HG03095 (cell line): ENCODE results near the gene PCDHGA11.
"Not testable (repeated sequence)": the region's sequence is repeated elsewhere in the genome, so short reads cannot be mapped to it uniquely, and the experiment has no call there.

ENCODE experiments used
- ATAC-seq: cut with Tn5 transposase; IDR thresholded peaks from one replicate; pipeline ENCODE4 v1.9.1; 2021; ENCODE audit warnings: moderate library complexity; ENCODE audit not compliant: unreplicated experiment

Gene PCDHGA11

DNA sequence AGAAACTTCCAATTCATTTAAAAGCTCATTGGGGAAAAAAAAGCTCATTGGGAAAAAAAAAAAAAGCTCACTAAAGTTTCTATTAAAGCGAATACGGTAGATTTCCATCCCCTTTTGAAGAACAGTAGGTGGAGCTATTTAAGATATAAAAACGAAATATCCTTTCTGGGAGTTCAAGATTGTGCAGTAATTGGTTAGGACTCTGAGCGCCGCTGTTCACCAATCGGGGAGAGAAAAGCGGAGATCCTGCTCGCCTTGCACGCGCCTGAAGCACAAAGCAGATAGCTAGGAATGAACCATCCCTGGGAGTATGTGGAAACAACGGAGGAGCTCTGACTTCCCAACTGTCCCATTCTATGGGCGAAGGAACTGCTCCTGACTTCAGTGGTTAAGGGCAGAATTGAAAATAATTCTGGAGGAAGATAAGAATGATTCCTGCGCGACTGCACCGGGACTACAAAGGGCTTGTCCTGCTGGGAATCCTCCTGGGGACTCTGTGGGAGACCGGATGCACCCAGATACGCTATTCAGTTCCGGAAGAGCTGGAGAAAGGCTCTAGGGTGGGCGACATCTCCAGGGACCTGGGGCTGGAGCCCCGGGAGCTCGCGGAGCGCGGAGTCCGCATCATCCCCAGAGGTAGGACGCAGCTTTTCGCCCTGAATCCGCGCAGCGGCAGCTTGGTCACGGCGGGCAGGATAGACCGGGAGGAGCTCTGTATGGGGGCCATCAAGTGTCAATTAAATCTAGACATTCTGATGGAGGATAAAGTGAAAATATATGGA lies 9.7 kb downstream of the PCDHGA11 start, which contains the start of gene PCDHGA12:
TSS of gene PCDHGA12 (plus strand) at position 176 of the 782 bp plus-strand sequence. CDS start at position 429, 253 bp downstream.
- ATAC-seq, result peak; percentile 85

DNA sequence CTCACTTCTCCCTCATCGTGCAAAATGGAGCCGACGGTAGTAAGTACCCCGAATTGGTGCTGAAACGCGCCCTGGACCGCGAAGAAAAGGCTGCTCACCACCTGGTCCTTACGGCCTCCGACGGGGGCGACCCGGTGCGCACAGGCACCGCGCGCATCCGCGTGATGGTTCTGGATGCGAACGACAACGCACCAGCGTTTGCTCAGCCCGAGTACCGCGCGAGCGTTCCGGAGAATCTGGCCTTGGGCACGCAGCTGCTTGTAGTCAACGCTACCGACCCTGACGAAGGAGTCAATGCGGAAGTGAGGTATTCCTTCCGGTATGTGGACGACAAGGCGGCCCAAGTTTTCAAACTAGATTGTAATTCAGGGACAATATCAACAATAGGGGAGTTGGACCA lies 10.4 kb downstream of the PCDHGA11 start:
- ATAC-seq, result no peak

GRCh38 chr5:141432308-141432707 lies 11.5 kb downstream of the PCDHGA11 start:
- not testable (repeated sequence) for ATAC-seq

- not testable (repeated sequence) for ATAC-seq
These were observed 11.9 kb downstream of the PCDHGA11 start for GRCh38 chr5:141432726-141433125.

DNA sequence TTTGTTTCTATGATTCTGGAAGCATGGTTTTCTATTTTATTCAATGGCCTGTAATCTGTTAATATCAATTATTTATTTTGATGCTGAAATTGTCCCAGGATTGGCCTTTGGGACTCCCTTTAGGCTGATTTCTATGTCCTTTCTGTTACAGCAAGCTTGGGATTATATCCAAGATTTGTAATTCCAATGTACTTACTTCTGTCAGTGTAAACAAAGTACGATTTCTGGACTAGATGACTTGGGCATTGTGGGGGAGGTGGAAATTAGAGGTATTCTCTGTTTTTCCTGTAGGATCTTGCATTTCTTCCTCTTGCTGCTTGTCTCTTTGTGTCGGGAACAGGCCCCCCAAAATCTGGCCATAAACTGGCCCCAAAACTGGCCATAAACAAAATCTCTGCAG lies 13.2 kb downstream of the PCDHGA11 start:
- ATAC-seq, result no peak

DNA sequence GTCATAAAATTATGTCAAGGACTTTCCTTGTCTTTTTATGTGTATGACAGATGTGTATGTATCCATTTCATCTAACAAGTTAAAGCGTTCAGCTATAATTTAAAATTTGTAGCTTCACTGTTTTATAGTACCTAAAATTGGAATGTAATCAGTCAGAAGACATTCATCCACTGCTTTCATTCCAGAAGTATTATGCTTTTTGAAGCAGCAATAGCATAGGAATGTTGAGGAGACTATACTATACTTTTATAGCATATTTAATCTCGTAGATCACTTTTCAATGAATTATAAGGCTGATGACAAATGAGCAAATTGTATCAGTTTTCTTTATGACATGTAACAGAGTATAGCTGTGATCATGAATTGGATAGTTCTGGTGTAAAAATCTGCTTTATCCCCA lies 16.4 kb downstream of the PCDHGA11 start:
- ATAC-seq, result no peak

DNA sequence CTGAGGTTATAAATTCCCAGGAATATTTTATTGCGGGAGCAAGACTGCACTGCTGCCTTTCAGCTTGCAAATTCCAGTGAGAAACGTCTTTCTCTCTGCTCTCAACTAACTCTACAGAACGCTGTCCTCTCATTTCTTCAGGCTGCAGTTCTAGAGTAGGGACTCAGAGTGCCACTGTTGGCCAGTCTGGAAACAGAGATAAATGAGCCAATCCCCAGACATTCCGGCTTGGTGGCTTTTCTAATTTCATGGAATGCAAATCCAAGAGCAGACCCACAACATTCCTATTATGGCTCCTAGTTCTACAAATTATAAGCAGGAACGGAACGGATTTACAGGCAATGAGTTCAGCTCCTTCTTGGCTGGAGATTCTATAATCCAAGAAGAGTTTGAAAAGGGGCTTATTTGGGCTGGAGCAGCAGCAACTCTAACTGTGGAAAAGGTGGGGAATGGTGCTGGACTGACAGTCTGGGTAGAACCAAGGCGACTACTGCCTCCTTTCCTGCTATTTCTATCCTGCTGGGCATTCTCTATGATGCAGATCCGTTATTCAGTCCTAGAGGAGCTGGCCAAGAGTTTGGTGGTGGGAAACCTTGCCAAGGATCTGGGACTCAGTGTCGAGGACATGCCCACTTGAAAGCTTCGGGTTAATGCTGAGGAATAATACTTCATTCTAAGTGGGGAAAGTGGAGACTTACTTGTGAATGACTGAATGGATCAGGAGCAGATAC lies 18.7 kb downstream of the PCDHGA11 start:
- no peak for ATAC-seq

- ATAC-seq, result no peak
These were observed 19.5 kb downstream of the PCDHGA11 start for GRCh38 chr5:141440341-141440740.

DNA sequence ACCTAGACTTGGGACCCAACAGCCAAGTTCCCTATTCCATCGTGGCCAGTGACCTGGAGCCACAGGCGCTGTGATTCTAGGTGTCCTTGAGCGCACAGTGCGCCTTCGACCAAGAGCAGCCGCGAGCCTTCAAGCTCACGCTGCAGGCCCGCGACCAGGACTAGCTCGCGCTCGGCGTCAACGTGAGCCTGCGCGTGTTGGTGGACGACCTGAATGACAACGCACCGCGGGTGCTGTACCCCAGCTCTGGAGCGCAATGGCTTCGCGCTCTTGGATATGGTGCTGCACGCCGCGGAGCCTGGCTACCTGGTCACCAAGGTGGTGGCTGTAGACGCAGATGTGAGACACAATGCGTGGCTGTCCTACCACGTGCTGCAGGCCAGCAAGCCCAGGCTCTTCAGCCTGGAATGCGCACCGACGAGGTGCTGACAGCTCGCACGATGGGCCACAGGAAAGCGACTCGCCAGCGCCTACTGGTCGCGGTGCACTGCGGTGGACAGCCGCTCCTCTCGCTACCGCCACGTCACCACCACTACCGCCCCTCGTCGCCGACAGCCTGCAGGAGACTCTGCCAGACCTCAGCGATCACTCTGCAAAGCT lies 20.8 kb downstream of the PCDHGA11 start:
- no peak for ATAC-seq

- no peak for ATAC-seq
These were observed 44.5 kb downstream of the PCDHGA11 start for GRCh38 chr5:141465351-141465750.
